ENCODE measurements around the gene L2HGDH.

- TF ChIP-seq, protein P1, sequence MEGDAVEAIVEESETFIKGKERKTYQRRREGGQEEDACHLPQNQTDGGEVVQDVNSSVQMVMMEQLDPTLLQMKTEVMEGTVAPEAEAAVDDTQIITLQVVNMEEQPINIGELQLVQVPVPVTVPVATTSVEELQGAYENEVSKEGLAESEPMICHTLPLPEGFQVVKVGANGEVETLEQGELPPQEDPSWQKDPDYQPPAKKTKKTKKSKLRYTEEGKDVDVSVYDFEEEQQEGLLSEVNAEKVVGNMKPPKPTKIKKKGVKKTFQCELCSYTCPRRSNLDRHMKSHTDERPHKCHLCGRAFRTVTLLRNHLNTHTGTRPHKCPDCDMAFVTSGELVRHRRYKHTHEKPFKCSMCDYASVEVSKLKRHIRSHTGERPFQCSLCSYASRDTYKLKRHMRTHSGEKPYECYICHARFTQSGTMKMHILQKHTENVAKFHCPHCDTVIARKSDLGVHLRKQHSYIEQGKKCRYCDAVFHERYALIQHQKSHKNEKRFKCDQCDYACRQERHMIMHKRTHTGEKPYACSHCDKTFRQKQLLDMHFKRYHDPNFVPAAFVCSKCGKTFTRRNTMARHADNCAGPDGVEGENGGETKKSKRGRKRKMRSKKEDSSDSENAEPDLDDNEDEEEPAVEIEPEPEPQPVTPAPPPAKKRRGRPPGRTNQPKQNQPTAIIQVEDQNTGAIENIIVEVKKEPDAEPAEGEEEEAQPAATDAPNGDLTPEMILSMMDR (IDR thresholded peaks at IDR 0.05), result no peak
- TF ChIP-seq POLR2A (IDR thresholded peaks at IDR 0.05), result no peak
Measured at GRCh38 chr14:50352584-50352983, 40.6 kb upstream of the L2HGDH start.
